GM21723 (cell line): Measurements from ENCODE around the gene AIP.

Source experiments
- ATAC-seq: cut with Tn5 transposase; IDR thresholded peaks from one replicate; pipeline ENCODE4 v1.9.1; 2021; ENCODE audit warnings: mild to moderate bottlenecking, moderate library complexity; ENCODE audit not compliant: unreplicated experiment

AIP gene

GRCh38 chr11:67525275-67525976 is 42.6 kb downstream of the AIP start:
- ATAC-seq = no peak

DNA sequence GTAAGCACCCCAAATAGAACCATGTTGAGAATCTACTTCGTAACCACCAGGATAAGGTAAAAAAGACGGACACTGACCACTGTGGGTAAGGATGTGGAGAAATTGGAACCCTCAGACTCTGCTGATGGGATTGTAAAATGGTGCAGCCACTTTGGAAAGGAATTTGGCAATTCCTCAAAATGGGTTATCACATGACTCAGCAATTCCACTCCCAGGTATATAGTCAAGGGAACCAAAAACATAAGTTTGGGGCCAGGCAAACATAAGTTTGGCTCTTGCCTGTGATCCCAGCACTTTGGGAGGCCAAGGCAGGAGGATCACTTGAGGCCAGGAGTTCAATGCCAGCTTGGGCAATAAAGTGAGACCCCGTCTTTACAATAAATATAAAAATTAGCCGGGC is 45.5 kb downstream of the AIP start:
- no peak for ATAC-seq

GRCh38 chr11:67530282-67530592 is 47.4 kb downstream of the AIP start:
- ATAC-seq = no peak

DNA sequence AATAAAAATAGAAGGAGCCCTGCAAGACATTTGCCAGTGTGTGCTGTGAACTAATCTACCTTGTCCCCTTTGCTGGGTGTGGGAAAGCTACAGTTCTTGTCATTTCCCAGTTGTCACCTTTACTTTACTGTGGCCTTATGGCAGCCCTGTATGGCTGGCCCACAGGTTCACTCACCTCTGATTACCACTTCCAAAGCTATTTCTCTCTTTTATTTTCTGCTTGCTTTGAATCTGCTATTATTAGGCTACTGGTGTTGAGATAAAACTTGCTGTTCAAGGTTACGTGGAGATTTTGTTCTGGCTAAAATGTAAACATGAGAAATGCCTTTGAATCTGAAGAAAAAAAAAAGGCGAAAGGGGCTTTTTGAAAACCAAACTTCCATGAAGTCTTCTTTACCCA is 50.1 kb downstream of the AIP start:
- ATAC-seq = no peak

DNA sequence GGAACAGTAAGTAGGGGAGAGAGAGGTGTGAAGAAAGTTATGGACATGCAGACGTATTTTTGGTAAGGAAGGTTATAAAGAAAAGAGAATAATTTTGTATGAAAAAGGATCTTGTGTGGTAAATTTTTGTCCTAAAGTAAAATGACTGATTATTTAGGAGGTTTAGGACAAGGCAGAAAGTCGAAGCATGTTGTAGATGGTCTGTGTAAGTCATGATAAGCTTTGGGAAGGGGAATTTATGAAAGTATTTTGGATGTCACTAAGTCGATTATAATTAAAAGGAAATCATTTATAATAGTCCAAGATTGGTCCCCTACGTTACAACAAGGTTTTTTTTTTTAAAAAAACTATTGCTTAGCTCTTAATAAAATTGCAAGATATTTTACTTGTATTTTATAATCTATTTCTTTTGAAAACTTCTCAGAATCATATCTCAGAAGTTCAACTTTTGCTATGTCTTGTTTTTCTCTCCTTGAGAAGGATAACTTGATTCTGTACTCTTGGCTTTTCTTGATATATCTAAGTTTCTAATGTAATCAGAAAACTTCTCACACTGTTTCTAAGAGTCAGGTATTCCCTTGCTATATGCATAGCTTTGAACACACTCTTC is 51.3 kb downstream of the AIP start:
- no peak for ATAC-seq

- ATAC-seq = no peak
These were observed 52.7 kb downstream of the AIP start for GRCh38 chr11:67535561-67535960.

DNA sequence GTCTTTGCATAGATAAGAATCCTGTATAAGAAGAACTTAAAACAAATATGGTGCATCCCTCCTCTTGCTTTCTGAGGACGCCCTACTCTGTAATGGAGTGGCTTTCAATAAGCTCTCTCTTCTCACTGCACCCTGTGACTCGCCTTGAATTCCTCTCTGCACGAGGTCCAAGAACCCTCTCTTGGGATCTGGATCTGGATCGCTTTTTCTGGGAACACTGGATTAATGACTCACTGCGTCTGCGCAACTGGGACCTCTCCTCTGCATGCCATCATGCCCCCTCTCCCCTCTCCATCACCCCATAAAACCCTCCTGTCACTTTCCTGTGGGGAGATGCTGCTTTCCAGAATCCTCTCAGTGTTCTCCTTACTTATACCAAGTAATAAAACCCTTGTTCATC is 55.5 kb downstream of the AIP start:
- no peak for ATAC-seq

DNA sequence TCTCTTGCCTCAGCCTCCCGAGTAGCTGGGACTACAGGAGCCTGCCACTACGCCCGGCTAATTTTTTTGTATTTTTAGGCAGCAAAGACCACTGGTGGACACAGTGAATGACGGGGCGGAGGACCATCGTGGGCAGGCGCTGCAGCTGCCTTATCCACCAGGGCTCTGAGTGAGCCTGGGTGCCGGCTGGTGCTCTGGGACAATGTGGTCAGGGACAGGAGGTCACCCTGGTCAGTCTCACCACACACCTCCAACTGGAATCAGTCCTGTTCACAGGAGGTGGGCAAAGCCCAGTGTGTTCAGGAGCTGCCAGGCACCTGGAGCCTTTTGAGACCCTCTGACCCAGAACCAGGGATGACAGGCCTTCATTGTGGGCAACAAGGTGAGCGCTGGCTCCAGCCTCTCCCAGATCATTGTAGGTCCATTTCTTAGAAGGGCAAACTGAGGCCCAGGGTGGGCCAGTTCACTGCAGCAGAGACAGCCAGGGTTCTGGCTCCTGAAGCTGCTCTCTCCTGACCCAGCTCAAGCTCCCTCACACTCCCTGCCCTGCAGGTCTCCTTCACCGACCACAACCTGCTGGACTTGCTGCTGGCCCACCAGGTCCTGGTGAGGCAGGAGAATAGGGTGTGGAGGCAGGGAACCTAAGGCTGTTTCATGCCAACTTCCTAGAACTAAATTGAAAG is 56.1 kb downstream of the AIP start:
- no peak for ATAC-seq

DNA sequence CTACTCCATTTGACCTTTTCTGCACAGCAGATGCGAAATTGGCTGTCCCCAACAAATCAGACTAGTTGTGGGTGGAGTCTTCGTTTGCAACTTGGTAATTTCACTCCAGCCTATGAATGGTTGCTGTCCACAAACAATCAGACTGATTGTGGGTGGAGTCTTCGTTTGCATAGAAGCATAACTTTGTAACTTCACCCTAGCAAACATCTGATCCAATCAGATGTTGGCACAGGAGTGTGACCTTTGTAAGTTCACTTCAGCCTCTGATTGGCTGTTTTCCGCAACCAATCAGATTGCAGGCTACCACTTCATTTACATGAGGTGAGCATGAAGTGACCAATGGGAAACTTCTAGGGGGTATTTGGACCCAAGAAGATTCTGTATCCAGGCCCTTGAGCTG is 56.7 kb downstream of the AIP start:
- ATAC-seq = no peak
